HEK293 (cell line): ENCODE data around the gene GPR180.

Experiments
- CTCF ChIA-PET: fragments of 350-600 bp; formaldehyde crosslinking; extraction: SDS; loops from one replicate; lab custom pipeline; 2021; ENCODE audit warnings: antibody characterized with exemption; lab: Yijun Ruan, JAX
- POLR2A ChIA-PET: fragments of 300-600 bp; formaldehyde crosslinking; extraction: SDS; loops from one replicate; lab custom pipeline; 2020; ENCODE audit warnings: antibody characterized with exemption, inconsistent platforms; lab: Yijun Ruan, JAX
- H3K27ac ChIP-seq: fragments of 200-500 bp; sonication (Bioruptor generic); 2 replicates; pipeline ENCODE4 v1.5.1; 2014; ENCODE audit warnings: low read depth, low read length, control low read depth, inconsistent platforms; ENCODE audit errors: extremely low read depth
- H3K36me3 ChIP-seq, 2 experiments: fragments of 200-500 bp in 1 of 2; sonication (Bioruptor generic) in 1 of 2; 1 replicate in 1 of 2; 2 replicates in 1 of 2; pipeline ENCODE4 v1.5.1; 2014 to 2017; ENCODE audit warnings: inconsistent platforms in 2 of 2, low read length in 2 of 2; ENCODE audit not compliant: control insufficient read depth in 2 of 2, insufficient read depth in 1 of 2
- H3K4me1 ChIP-seq: fragments of 200-500 bp; sonication (Bioruptor generic); 2 replicates; pipeline ENCODE4 v1.5.1; 2014; ENCODE audit warnings: mild to moderate bottlenecking, low read length, inconsistent platforms; ENCODE audit not compliant: control insufficient read depth, insufficient read depth
- H3K4me3 ChIP-seq: 2 replicates; pipeline ENCODE4 v1.5.1; 2011; ENCODE audit warnings: low read depth, mild to moderate bottlenecking, control low read depth, low read length, moderate library complexity
- H3K9me3 ChIP-seq: fragments of 200-500 bp; sonication (Bioruptor generic); 2 replicates; pipeline ENCODE4 v1.5.1; 2014; ENCODE audit warnings: low read depth, low read length, inconsistent platforms; ENCODE audit not compliant: control insufficient read depth, insufficient read depth
- GLI4 ChIP-seq: fragments of 450-650 bp; formaldehyde crosslinking; IDR thresholded peaks from 2 replicates; pipeline ENCODE4 v1.5.1; 2016; ENCODE audit warnings: missing biosample characterization, missing genetic modification characterization
- IKZF3 ChIP-seq: fragments of 450-650 bp; IDR thresholded peaks from 2 replicates; pipeline ENCODE4 v1.5.0; 2018; ENCODE audit warnings: missing biosample characterization, mild to moderate bottlenecking, missing genetic modification characterization, moderate library complexity
- MEIS1 ChIP-seq: sonication (generic); formaldehyde crosslinking; IDR thresholded peaks from 2 replicates; pipeline ENCODE4 v1.8.1; 2022; ENCODE audit warnings: missing genetic modification reagents, mild to moderate bottlenecking, borderline replicate concordance
- MZF1 ChIP-seq: fragments of 450-650 bp; formaldehyde crosslinking; IDR thresholded peaks from 2 replicates; pipeline ENCODE4 v1.5.1; 2017; ENCODE audit warnings: missing biosample characterization, missing genetic modification characterization, borderline replicate concordance
- OSR2 ChIP-seq: fragments of 450-650 bp; formaldehyde crosslinking; IDR thresholded peaks from 2 replicates; pipeline ENCODE4 v1.5.1; 2016; ENCODE audit warnings: missing biosample characterization, missing genetic modification characterization
- PRDM1 ChIP-seq: fragments of 450-650 bp; formaldehyde crosslinking; IDR thresholded peaks from 2 replicates; pipeline ENCODE4; 2016; ENCODE audit warnings: missing biosample characterization, missing genetic modification characterization
- SALL2 ChIP-seq: fragments of 450-650 bp; formaldehyde crosslinking; IDR thresholded peaks from 2 replicates; pipeline ENCODE4 v1.5.0; 2017; ENCODE audit warnings: missing biosample characterization, mild to moderate bottlenecking, missing genetic modification characterization, borderline replicate concordance
- ZBTB20 ChIP-seq: fragments of 450-650 bp; formaldehyde crosslinking; IDR thresholded peaks from 2 replicates; pipeline ENCODE4 v1.5.1; 2016; ENCODE audit warnings: missing biosample characterization, missing genetic modification characterization
- ZNF10 ChIP-seq: fragments of 450-650 bp; formaldehyde crosslinking; IDR thresholded peaks from 2 replicates; pipeline ENCODE4 v1.5.1; 2017; ENCODE audit warnings: missing biosample characterization, missing genetic modification characterization
- ZNF132 ChIP-seq: fragments of 450-650 bp; formaldehyde crosslinking; IDR thresholded peaks from 2 replicates; pipeline ENCODE4 v1.5.1; 2017; ENCODE audit warnings: missing biosample characterization, missing genetic modification characterization, borderline replicate concordance
- ZNF157 ChIP-seq: fragments of 450-650 bp; formaldehyde crosslinking; IDR thresholded peaks from 2 replicates; pipeline ENCODE4 v1.5.1; 2016; ENCODE audit warnings: missing biosample characterization, missing genetic modification characterization
- ZNF16 ChIP-seq: fragments of 450-650 bp; formaldehyde crosslinking; IDR thresholded peaks from 2 replicates; pipeline ENCODE4 v1.5.1; 2016; ENCODE audit warnings: low read depth, missing biosample characterization, missing genetic modification characterization
- ZNF24 ChIP-seq: fragments of 450-650 bp; formaldehyde crosslinking; IDR thresholded peaks from 2 replicates; pipeline ENCODE4 v1.5.1; 2016; ENCODE audit warnings: missing biosample characterization, missing genetic modification characterization
- ZNF302 ChIP-seq: fragments of 450-650 bp; formaldehyde crosslinking; IDR thresholded peaks from 2 replicates; pipeline ENCODE4 v1.5.1; 2016; ENCODE audit warnings: missing biosample characterization, missing genetic modification characterization, low read depth
- ZNF404 ChIP-seq: fragments of 450-650 bp; formaldehyde crosslinking; IDR thresholded peaks from 2 replicates; pipeline ENCODE4 v1.5.1; 2017; ENCODE audit warnings: missing biosample characterization, missing genetic modification characterization
- ZNF426 ChIP-seq: fragments of 450-650 bp; formaldehyde crosslinking; IDR thresholded peaks from 2 replicates; pipeline ENCODE4 v1.5.1; 2017; ENCODE audit warnings: missing biosample characterization, missing genetic modification characterization, mild to moderate bottlenecking, inconsistent platforms, moderate library complexity
- ZNF433 ChIP-seq: fragments of 450-650 bp; formaldehyde crosslinking; IDR thresholded peaks from 2 replicates; pipeline ENCODE4 v1.5.1; 2016; ENCODE audit warnings: missing biosample characterization, missing genetic modification characterization, low read depth
- ZNF501 ChIP-seq: fragments of 450-650 bp; formaldehyde crosslinking; IDR thresholded peaks from 2 replicates; pipeline ENCODE4 v1.5.1; 2016; ENCODE audit warnings: missing biosample characterization, missing genetic modification characterization
- ZNF624 ChIP-seq: fragments of 450-650 bp; formaldehyde crosslinking; IDR thresholded peaks from 2 replicates; pipeline ENCODE4 v1.5.1; 2017; ENCODE audit warnings: missing biosample characterization, missing genetic modification characterization
- ZNF629 ChIP-seq: fragments of 450-650 bp; formaldehyde crosslinking; IDR thresholded peaks from 2 replicates; pipeline ENCODE4 v1.5.1; 2017; ENCODE audit warnings: missing biosample characterization, missing genetic modification characterization
- ZNF777 ChIP-seq: fragments of 450-650 bp; formaldehyde crosslinking; IDR thresholded peaks from 2 replicates; pipeline ENCODE4 v1.5.1; 2017; ENCODE audit warnings: missing biosample characterization, missing genetic modification characterization, borderline replicate concordance
- TF ChIP-seq, protein P1 (sequence below): fragments of 450-650 bp; formaldehyde crosslinking; IDR thresholded peaks from 2 replicates; pipeline ENCODE4 v1.5.1; 2017; ENCODE audit warnings: missing biosample characterization, missing genetic modification characterization
- TF ChIP-seq, protein P2 (sequence below): fragments of 450-650 bp; formaldehyde crosslinking; IDR thresholded peaks from 2 replicates; pipeline ENCODE4 v1.5.1; 2017; ENCODE audit warnings: missing biosample characterization, missing genetic modification characterization
- TF ChIP-seq, protein P3 (sequence below): fragments of 450-650 bp; formaldehyde crosslinking; IDR thresholded peaks from 2 replicates; pipeline ENCODE4 v1.5.1; 2016; ENCODE audit warnings: missing biosample characterization, missing genetic modification characterization
- TF ChIP-seq, protein P4 (sequence below): fragments of 450-650 bp; formaldehyde crosslinking; IDR thresholded peaks from 2 replicates; pipeline ENCODE4 v1.5.1; 2016; ENCODE audit warnings: missing biosample characterization, missing genetic modification characterization, borderline replicate concordance

GPR180 gene

DNA sequence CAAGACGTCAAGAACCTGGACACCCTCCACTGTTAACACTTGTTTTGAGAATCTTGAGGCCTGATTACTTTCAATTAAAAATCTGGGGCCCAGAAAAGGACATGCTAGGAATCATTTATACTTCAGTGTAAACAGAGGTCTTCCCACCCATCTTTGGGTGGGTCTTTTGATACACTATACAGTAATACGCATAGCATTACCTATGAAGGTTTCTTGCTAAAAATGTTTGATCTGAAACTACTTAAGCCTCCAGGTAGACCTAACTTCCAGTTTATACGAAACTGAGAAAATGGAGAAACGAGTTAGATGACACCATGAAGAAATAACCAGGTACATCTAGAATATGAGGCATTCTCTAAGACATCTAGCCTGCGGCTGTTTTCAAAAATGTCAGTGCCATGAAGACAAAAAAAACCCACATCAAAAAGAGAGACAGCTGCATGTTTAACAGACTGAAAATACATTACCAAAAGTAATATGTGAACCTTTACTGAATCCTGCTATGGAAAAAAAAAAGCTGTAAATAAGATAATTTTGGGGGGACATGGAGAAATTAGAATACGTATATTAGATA lies 42.3 kb upstream of the GPR180 start:
- peaks cover 0 to 7% of the 10 kb centered on the region in 2 experiments; a peak in 1 of 3 replicates for H3K36me3 ChIP-seq
- H3K27ac ChIP-seq, result no peak overlapping the region
- no peaks in the 10 kb centered on the region for H3K4me1 ChIP-seq
- ChIA-PET CTCF (no interaction called here), POLR2A (no interaction called here)
- no peaks in the 10 kb centered on the region for H3K9me3 ChIP-seq
- TF ChIP-seq ZNF426 (no peak), MZF1 (tag by site-specific recombination) (no peak)
- H3K4me3 ChIP-seq, result no peak overlapping the region

- H3K4me1 ChIP-seq, result no peaks in the 10 kb centered on the region
- TF ChIP-seq ZNF777 (tag by site-specific recombination), result no peak
- no peak for TF ChIP-seq MEIS1 (CRISPR knock-in tag)
- TF ChIP-seq, protein P1, sequence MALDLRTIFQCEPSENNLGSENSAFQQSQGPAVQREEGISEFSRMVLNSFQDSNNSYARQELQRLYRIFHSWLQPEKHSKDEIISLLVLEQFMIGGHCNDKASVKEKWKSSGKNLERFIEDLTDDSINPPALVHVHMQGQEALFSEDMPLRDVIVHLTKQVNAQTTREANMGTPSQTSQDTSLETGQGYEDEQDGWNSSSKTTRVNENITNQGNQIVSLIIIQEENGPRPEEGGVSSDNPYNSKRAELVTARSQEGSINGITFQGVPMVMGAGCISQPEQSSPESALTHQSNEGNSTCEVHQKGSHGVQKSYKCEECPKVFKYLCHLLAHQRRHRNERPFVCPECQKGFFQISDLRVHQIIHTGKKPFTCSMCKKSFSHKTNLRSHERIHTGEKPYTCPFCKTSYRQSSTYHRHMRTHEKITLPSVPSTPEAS (tag by site-specific recombination), result no peak
- TF ChIP-seq ZNF433 (tag by site-specific recombination), result no peak
- TF ChIP-seq, protein P2, sequence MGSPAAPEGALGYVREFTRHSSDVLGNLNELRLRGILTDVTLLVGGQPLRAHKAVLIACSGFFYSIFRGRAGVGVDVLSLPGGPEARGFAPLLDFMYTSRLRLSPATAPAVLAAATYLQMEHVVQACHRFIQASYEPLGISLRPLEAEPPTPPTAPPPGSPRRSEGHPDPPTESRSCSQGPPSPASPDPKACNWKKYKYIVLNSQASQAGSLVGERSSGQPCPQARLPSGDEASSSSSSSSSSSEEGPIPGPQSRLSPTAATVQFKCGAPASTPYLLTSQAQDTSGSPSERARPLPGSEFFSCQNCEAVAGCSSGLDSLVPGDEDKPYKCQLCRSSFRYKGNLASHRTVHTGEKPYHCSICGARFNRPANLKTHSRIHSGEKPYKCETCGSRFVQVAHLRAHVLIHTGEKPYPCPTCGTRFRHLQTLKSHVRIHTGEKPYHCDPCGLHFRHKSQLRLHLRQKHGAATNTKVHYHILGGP (tag by site-specific recombination), result no peak
- TF ChIP-seq ZNF10 (tag by site-specific recombination), result no peak
- TF ChIP-seq ZNF16 (tag by site-specific recombination), result no peak
- TF ChIP-seq, protein P3, sequence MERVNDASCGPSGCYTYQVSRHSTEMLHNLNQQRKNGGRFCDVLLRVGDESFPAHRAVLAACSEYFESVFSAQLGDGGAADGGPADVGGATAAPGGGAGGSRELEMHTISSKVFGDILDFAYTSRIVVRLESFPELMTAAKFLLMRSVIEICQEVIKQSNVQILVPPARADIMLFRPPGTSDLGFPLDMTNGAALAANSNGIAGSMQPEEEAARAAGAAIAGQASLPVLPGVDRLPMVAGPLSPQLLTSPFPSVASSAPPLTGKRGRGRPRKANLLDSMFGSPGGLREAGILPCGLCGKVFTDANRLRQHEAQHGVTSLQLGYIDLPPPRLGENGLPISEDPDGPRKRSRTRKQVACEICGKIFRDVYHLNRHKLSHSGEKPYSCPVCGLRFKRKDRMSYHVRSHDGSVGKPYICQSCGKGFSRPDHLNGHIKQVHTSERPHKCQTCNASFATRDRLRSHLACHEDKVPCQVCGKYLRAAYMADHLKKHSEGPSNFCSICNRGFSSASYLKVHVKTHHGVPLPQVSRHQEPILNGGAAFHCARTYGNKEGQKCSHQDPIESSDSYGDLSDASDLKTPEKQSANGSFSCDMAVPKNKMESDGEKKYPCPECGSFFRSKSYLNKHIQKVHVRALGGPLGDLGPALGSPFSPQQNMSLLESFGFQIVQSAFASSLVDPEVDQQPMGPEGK (tag by site-specific recombination), result no peak
- no peak for TF ChIP-seq ZNF501 (tag by site-specific recombination)
- TF ChIP-seq ZNF302, result no peak
- no peak for TF ChIP-seq PRDM1 (tag by site-specific recombination)
- H3K4me3 ChIP-seq, result no peak overlapping the region
- no peaks in the 10 kb centered on the region for H3K9me3 ChIP-seq
- H3K36me3 ChIP-seq, result peaks cover 0 to 7% of the 10 kb centered on the region in 2 experiments; a peak in 1 of 3 replicates
- POLR2A ChIA-PET, result no interaction called here
- CTCF ChIA-PET, result no interaction called here
- no peak overlapping the region for H3K27ac ChIP-seq
Observed at GRCh38 chr13:94560116-94560515, 41.5 kb upstream of the GPR180 start.

DNA sequence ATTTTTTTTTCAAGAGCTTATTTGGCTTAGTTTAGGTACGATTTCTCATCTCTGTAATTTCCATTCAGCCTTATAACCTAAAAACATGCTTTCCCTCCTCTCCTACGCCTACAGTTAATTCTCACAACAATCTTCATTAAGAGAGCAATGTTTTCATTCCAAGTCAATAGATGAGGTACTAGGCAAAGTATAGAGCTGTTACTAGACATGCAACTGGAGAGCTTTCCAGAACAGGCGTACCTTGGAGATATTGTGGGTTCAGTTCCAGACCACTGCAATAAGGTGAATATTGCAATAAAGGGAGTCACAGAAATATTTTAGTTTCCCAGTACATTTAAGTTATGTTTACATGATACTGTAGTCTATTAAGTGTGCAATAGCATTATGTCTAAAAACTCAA lies 40.5 kb upstream of the GPR180 start:
- POLR2A ChIA-PET, result no interaction called here
- CTCF ChIA-PET, result interaction anchor here (0.7 kb wide), 1 partner anchor 52 kb away, joined by 3 read pairs; no protein-coding TSS in a partner anchor
- Histone ChIP-seq H3K4me3 (no peak overlapping the region), H3K27ac (no peak overlapping the region), H3K9me3 (no peaks in the 10 kb centered on the region), H3K36me3 (peaks cover 0 to 7% of the 10 kb centered on the region in 2 experiments; a peak in 1 of 3 replicates), H3K4me1 (no peaks in the 10 kb centered on the region)
- TF ChIP-seq ZNF629 (tag by site-specific recombination), result no peak
- TF ChIP-seq ZNF24 (tag by site-specific recombination), result no peak
- TF ChIP-seq IKZF3 (tag by site-specific recombination), result no peak
- no peak for TF ChIP-seq GLI4 (tag by site-specific recombination)
- no peak for TF ChIP-seq ZNF404 (tag by site-specific recombination)
- TF ChIP-seq ZNF624 (tag by site-specific recombination), result no peak
- TF ChIP-seq SALL2 (tag by site-specific recombination), result no peak
- TF ChIP-seq, protein P4, sequence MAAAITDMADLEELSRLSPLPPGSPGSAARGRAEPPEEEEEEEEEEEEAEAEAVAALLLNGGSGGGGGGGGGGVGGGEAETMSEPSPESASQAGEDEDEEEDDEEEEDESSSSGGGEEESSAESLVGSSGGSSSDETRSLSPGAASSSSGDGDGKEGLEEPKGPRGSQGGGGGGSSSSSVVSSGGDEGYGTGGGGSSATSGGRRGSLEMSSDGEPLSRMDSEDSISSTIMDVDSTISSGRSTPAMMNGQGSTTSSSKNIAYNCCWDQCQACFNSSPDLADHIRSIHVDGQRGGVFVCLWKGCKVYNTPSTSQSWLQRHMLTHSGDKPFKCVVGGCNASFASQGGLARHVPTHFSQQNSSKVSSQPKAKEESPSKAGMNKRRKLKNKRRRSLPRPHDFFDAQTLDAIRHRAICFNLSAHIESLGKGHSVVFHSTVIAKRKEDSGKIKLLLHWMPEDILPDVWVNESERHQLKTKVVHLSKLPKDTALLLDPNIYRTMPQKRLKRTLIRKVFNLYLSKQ (tag by site-specific recombination), result no peak
- TF ChIP-seq ZNF157 (tag by site-specific recombination), result no peak
- TF ChIP-seq ZBTB20, result no peak
- TF ChIP-seq ZNF132 (tag by site-specific recombination), result no peak
- TF ChIP-seq OSR2 (tag by site-specific recombination), result no peak
